Loucy (cell line): Measurements from ENCODE around the gene TENM4.

ENCODE experiments used
- H2AFZ ChIP-seq: fragments of 200-600 bp; sonication (generic); 2 replicates; pipeline ENCODE4 v1.6.0; 2016; ENCODE audit warnings: antibody characterized with exemption, mild to moderate bottlenecking, low read length, moderate library complexity
- H3F3A ChIP-seq: fragments of 200-600 bp; 2 replicates; pipeline ENCODE4 v1.6.0; 2016; ENCODE audit warnings: antibody characterized with exemption, low read depth, mild to moderate bottlenecking
- H3K27me3 ChIP-seq: fragments of 200-600 bp; sonication (generic); 2 replicates; pipeline ENCODE4 v1.6.1; 2014; ENCODE audit warnings: low read length, mild to moderate bottlenecking; ENCODE audit not compliant: insufficient read depth, poor library complexity, severe bottlenecking
- H3K36me3 ChIP-seq: fragments of 200-600 bp; sonication (generic); 2 replicates; pipeline ENCODE4 v1.6.1; 2016; ENCODE audit warnings: low read length; ENCODE audit not compliant: insufficient read depth
- H3K4me1 ChIP-seq: fragments of 200-600 bp; sonication (generic); 2 replicates; pipeline ENCODE4 v1.5.1; 2014; ENCODE audit warnings: low read length, mild to moderate bottlenecking; ENCODE audit not compliant: insufficient read depth, poor library complexity, severe bottlenecking
- H3K4me2 ChIP-seq: fragments of 200-600 bp; sonication (generic); 2 replicates; pipeline ENCODE4 v1.6.0; 2014; ENCODE audit warnings: antibody characterized with exemption, low read length, low read depth, mild to moderate bottlenecking; ENCODE audit not compliant: poor library complexity, severe bottlenecking
- H3K4me3 ChIP-seq: fragments of 200-600 bp; sonication (generic); 2 replicates; pipeline ENCODE4 v1.5.1; 2014; ENCODE audit warnings: low read length, mild to moderate bottlenecking, mixed read lengths; ENCODE audit not compliant: poor library complexity, severe bottlenecking
- H3K79me2 ChIP-seq: fragments of 200-600 bp; sonication (generic); 2 replicates; pipeline ENCODE4 v1.6.1; 2014; ENCODE audit warnings: low read length; ENCODE audit not compliant: insufficient read depth
- H3K9ac ChIP-seq: fragments of 200-600 bp; sonication (generic); 2 replicates; pipeline ENCODE4 v1.6.0; 2014; ENCODE audit warnings: mild to moderate bottlenecking, low read depth, low read length, moderate library complexity; ENCODE audit not compliant: poor library complexity, severe bottlenecking
- H3K9me2 ChIP-seq: fragments of 200-600 bp; sonication (generic); replicated peaks from 2 replicates; pipeline ENCODE4 v1.6.1; 2016; ENCODE audit warnings: low read depth, low read length, mixed read lengths
- H3K9me3 ChIP-seq: fragments of 200-600 bp; sonication (generic); 2 replicates; pipeline ENCODE4 v1.6.1; 2014; ENCODE audit warnings: mild to moderate bottlenecking, antibody characterized with exemption, low read length, low read depth; ENCODE audit not compliant: insufficient read depth
- H4K20me1 ChIP-seq: fragments of 200-600 bp; sonication (generic); 2 replicates; pipeline ENCODE4 v1.6.0; 2014; ENCODE audit warnings: antibody characterized with exemption, low read length, mild to moderate bottlenecking; ENCODE audit not compliant: insufficient read depth, poor library complexity, severe bottlenecking
- CTCF ChIP-seq: fragments of 200-600 bp; sonication (generic); conservative IDR thresholded peaks from 2 replicates; pipeline ENCODE4 v1.5.1; 2014; ENCODE audit warnings: mild to moderate bottlenecking, antibody characterized with exemption, low read length
- EZH2phosphoT487 ChIP-seq: fragments of 200-600 bp; IDR thresholded peaks from 2 replicates; pipeline ENCODE4 v1.6.1; 2018; ENCODE audit warnings: antibody characterized with exemption, mild to moderate bottlenecking, moderate library complexity, borderline replicate concordance

The TENM4 gene

GRCh38 chr11:78740199-78741071 lies 700.4 kb downstream of the TENM4 start:
- Histone ChIP-seq H3K36me3 (no peaks in the 10 kb centered on the region), H3K79me2 (no peaks in the 10 kb centered on the region), H3F3A (no peaks in the 10 kb centered on the region), H3K9me3 (no peaks in the 10 kb centered on the region), H3K4me2 (no peak overlapping the region), H4K20me1 (no peaks in the 10 kb centered on the region), H3K9me2 (no peaks in the 10 kb centered on the region), H3K27me3 (no peaks in the 10 kb centered on the region), H3K4me3 (no peak overlapping the region), H2AFZ (no peak overlapping the region), H3K4me1 (no peaks in the 10 kb centered on the region), H3K9ac (no peak overlapping the region)
- TF ChIP-seq CTCF (no peak), EZH2phosphoT487 (no peak)

GRCh38 chr11:78737891-78738290 lies 702.9 kb downstream of the TENM4 start:
- Histone ChIP-seq H3K9me2 (no peaks in the 10 kb centered on the region), H3K27me3 (no peaks in the 10 kb centered on the region), H3K4me2 (no peak overlapping the region), H4K20me1 (no peaks in the 10 kb centered on the region), H3F3A (no peaks in the 10 kb centered on the region), H3K4me1 (no peaks in the 10 kb centered on the region), H2AFZ (no peak overlapping the region), H3K9me3 (no peaks in the 10 kb centered on the region), H3K36me3 (no peaks in the 10 kb centered on the region), H3K9ac (no peak overlapping the region), H3K4me3 (no peak overlapping the region), H3K79me2 (no peaks in the 10 kb centered on the region)
- no peak for TF ChIP-seq EZH2phosphoT487
- no peak for TF ChIP-seq CTCF

- no peaks in the 10 kb centered on the region for H3K36me3 ChIP-seq
- TF ChIP-seq CTCF (no peak), EZH2phosphoT487 (no peak)
- H3F3A ChIP-seq, result no peaks in the 10 kb centered on the region
- no peak overlapping the region for H3K9ac ChIP-seq
- H3K9me3 ChIP-seq, result no peaks in the 10 kb centered on the region
- no peak overlapping the region for H3K4me3 ChIP-seq
- H3K9me2 ChIP-seq, result no peaks in the 10 kb centered on the region
- no peaks in the 10 kb centered on the region for H4K20me1 ChIP-seq
- H3K4me2 ChIP-seq, result no peak overlapping the region
- no peaks in the 10 kb centered on the region for H3K4me1 ChIP-seq
- no peaks in the 10 kb centered on the region for H3K79me2 ChIP-seq
- no peaks in the 10 kb centered on the region for H3K27me3 ChIP-seq
- no peak overlapping the region for H2AFZ ChIP-seq
Observed at GRCh38 chr11:78737301-78737700, 703.5 kb downstream of the TENM4 start.
